KMS-11 (cell line): Measurements from ENCODE around the gene VWF.
A peak's percentile ranks its signal among the peaks of the same experiment; 100 is the strongest.

Source experiments
- H2AFZ ChIP-seq: fragments of 200-600 bp; sonication (generic); 2 replicates; pipeline ENCODE4 v1.6.1; 2016; ENCODE audit warnings: antibody characterized with exemption, mixed run types, low read depth
- H3K27ac ChIP-seq: fragments of 200-600 bp; sonication (generic); 2 replicates; pipeline ENCODE4 v1.6.1; 2016; ENCODE audit warnings: mild to moderate bottlenecking, mixed run types
- H3K27me3 ChIP-seq: fragments of 200-600 bp; sonication (generic); 2 replicates; pipeline ENCODE4 v1.6.1; 2017; ENCODE audit warnings: mild to moderate bottlenecking, low read depth, mixed run types, moderate library complexity; ENCODE audit not compliant: insufficient read depth
- H3K36me3 ChIP-seq: fragments of 200-600 bp; sonication (generic); 2 replicates; pipeline ENCODE4 v1.6.1; 2017; ENCODE audit warnings: mild to moderate bottlenecking, mixed run types; ENCODE audit not compliant: insufficient read depth
- H3K4me1 ChIP-seq: fragments of 200-600 bp; sonication (generic); 2 replicates; pipeline ENCODE4 v1.6.1; 2016; ENCODE audit warnings: mild to moderate bottlenecking, low read depth, mixed run types; ENCODE audit not compliant: poor library complexity, severe bottlenecking
- H3K4me2 ChIP-seq: fragments of 200-600 bp; sonication (generic); 2 replicates; pipeline ENCODE4 v1.7.0; 2016; ENCODE audit warnings: mild to moderate bottlenecking, mixed run types
- H3K4me3 ChIP-seq: fragments of 200-600 bp; sonication (generic); IDR thresholded peaks from 2 replicates; pipeline ENCODE4 v1.6.1; 2017; ENCODE audit warnings: low read depth, low read length, mixed read lengths; ENCODE audit not compliant: insufficient read depth
- H3K79me2 ChIP-seq: fragments of 200-600 bp; sonication (generic); 2 replicates; pipeline ENCODE4 v1.6.1; 2016; ENCODE audit warnings: low read depth, mixed run types; ENCODE audit not compliant: insufficient read depth
- H3K9ac ChIP-seq: fragments of 200-600 bp; sonication (generic); 2 replicates; pipeline ENCODE4 v1.6.1; 2016; ENCODE audit warnings: mild to moderate bottlenecking, mixed run types
- H4K20me1 ChIP-seq: fragments of 200-600 bp; sonication (generic); 2 replicates; pipeline ENCODE4 v1.6.1; 2016; ENCODE audit warnings: mild to moderate bottlenecking, mixed run types; ENCODE audit not compliant: insufficient read depth
- CTCF ChIP-seq: fragments of 200-600 bp; sonication (generic); conservative IDR thresholded peaks from 2 replicates; pipeline ENCODE4 v1.6.1; 2017; ENCODE audit warnings: low read depth, mild to moderate bottlenecking, antibody characterized with exemption, low read length, moderate library complexity, mixed read lengths

VWF gene

GRCh38 chr12:5997260-5997659, 127.2 kb downstream of the VWF start:
- Histone ChIP-seq H3K4me2 (no peak overlapping the region), H3K36me3 (no peaks in the 10 kb centered on the region), H3K9ac (no peak overlapping the region), H3K27me3 (no peaks in the 10 kb centered on the region), H4K20me1 (no peaks in the 10 kb centered on the region), H3K4me1 (no peaks in the 10 kb centered on the region), H3K4me3 (no peak overlapping the region), H3K27ac (no peak overlapping the region), H2AFZ (no peak overlapping the region), H3K79me2 (no peaks in the 10 kb centered on the region)
- TF ChIP-seq CTCF: no peak

- Histone ChIP-seq H4K20me1 (no peaks in the 10 kb centered on the region), H3K4me3 (no peak overlapping the region), H3K27ac (no peak overlapping the region), H2AFZ (no peak overlapping the region), H3K27me3 (no peaks in the 10 kb centered on the region), H3K79me2 (no peaks in the 10 kb centered on the region), H3K9ac (no peak overlapping the region), H3K4me1 (no peaks in the 10 kb centered on the region), H3K4me2 (no peak overlapping the region), H3K36me3 (no peaks in the 10 kb centered on the region)
- no peak for TF ChIP-seq CTCF
Observed at GRCh38 chr12:5996459-5996858, 128.0 kb downstream of the VWF start.

- no peaks in the 10 kb centered on the region for H4K20me1 ChIP-seq
- H3K4me3 ChIP-seq: no peak overlapping the region
- no peak overlapping the region for H3K9ac ChIP-seq
- no peaks in the 10 kb centered on the region for H3K27me3 ChIP-seq
- H3K27ac ChIP-seq: no peak overlapping the region
- H3K4me1 ChIP-seq: peaks cover 3% of the 10 kb centered on the region
- H2AFZ ChIP-seq: no peak overlapping the region
- H3K4me2 ChIP-seq: no peak overlapping the region
- no peaks in the 10 kb centered on the region for H3K36me3 ChIP-seq
- H3K79me2 ChIP-seq: no peaks in the 10 kb centered on the region
- no peak for TF ChIP-seq CTCF
Observed at GRCh38 chr12:5989621-5990020, 134.8 kb downstream of the VWF start.

- Histone ChIP-seq H3K79me2 (no peaks in the 10 kb centered on the region), H3K27ac (no peak overlapping the region), H2AFZ (peak overlapping the region; percentile 42), H3K4me2 (no peak overlapping the region), H4K20me1 (no peaks in the 10 kb centered on the region), H3K27me3 (no peaks in the 10 kb centered on the region), H3K4me3 (no peak overlapping the region), H3K36me3 (no peaks in the 10 kb centered on the region), H3K4me1 (peaks cover 3% of the 10 kb centered on the region), H3K9ac (no peak overlapping the region)
- peak; percentile 83 for TF ChIP-seq CTCF
Observed at GRCh38 chr12:5988659-5989116, 135.8 kb downstream of the VWF start.
